ENCODE data around the gene CDK5RAP3. TPM values are rescaled to one million over a fixed set of nuclear protein-coding genes. Genes with fewer than 3 reads are reported as not detected.

CDK5RAP3 gene
- total and polyA plus RNA-seq, 2 of the 13 experiments (the other 11 are each of a cell fraction or from before 2014, with no cell fraction given), result 128 to 154 TPM

DNA sequence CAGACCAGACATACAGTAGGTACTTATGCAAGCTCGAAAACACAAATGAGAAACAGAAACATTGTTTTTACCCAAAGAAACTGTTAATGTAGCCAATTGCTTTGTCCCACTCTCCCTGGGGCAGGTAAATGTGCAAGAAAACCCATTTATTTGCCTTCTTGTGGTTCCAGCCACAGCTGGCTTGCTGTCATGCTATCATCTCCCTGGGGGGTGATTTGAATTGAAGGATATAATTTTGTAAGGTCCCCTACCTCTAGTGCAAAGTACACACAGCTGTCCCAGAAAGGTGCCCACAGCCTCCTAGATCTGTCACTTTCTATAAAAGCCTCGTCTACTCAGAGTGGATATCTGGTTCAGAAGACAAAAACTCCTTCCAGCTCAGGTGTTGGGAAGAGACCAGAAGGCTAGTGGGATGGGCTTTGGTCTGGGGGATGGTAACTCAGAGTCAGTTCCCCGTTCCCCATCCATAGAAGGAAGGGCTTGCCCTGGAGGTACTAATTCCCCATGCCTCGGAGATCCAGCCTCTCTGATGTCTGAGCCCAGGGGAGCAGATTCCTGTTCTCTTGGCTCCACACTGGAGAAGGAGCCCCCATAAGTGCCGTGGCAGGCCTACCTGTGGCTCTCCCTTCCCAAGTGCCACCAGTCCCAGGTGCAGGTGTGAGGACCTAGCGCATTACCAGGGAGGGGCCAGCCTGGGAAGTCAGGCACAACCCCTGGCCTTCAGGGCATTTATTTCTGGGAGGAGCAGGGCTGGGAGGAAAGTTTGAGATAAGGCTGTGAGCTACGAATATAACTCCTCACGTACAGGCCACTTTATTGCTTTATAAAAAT is 10.9 kb upstream of the CDK5RAP3 start:
- no peaks in the 10 kb centered on the region for H3K79me2 ChIP-seq (ENCODE audit: insufficient read depth, low read length)
- no peak overlapping the region for H2AFZ ChIP-seq (ENCODE audit: low read length)
- ChIA-PET CTCF (ENCODE audit: low intra/inter-chr PET ratio, low total read pairs) (no interaction called here), POLR2A (interaction anchor here (1.1 to 15.1 kb wide), 4 partner anchors 9 to 65 kb away, joined by 3 to 267 read pairs (median 16); partner anchors contain the start of genes CDK5RAP3 and PNPO)
- TF ChIP-seq BHLHE40 (IDR thresholded peaks at IDR 0.05; ENCODE audit: low read length), result no peak
- TF ChIP-seq POLR2AphosphoS5 (IDR thresholded peaks at IDR 0.05; ENCODE audit: low read depth, low read length), result no peak
- no peak for TF ChIP-seq SP4 (CRISPR knock-in tag; IDR thresholded peaks at IDR 0.05)
- 0 out of 2 replicates have a peak, but pooled peaks have one; percentile 8 for TF ChIP-seq PATZ1 (CRISPR knock-in tag; IDR thresholded peaks at IDR 0.05)
- TF ChIP-seq, protein P1, sequence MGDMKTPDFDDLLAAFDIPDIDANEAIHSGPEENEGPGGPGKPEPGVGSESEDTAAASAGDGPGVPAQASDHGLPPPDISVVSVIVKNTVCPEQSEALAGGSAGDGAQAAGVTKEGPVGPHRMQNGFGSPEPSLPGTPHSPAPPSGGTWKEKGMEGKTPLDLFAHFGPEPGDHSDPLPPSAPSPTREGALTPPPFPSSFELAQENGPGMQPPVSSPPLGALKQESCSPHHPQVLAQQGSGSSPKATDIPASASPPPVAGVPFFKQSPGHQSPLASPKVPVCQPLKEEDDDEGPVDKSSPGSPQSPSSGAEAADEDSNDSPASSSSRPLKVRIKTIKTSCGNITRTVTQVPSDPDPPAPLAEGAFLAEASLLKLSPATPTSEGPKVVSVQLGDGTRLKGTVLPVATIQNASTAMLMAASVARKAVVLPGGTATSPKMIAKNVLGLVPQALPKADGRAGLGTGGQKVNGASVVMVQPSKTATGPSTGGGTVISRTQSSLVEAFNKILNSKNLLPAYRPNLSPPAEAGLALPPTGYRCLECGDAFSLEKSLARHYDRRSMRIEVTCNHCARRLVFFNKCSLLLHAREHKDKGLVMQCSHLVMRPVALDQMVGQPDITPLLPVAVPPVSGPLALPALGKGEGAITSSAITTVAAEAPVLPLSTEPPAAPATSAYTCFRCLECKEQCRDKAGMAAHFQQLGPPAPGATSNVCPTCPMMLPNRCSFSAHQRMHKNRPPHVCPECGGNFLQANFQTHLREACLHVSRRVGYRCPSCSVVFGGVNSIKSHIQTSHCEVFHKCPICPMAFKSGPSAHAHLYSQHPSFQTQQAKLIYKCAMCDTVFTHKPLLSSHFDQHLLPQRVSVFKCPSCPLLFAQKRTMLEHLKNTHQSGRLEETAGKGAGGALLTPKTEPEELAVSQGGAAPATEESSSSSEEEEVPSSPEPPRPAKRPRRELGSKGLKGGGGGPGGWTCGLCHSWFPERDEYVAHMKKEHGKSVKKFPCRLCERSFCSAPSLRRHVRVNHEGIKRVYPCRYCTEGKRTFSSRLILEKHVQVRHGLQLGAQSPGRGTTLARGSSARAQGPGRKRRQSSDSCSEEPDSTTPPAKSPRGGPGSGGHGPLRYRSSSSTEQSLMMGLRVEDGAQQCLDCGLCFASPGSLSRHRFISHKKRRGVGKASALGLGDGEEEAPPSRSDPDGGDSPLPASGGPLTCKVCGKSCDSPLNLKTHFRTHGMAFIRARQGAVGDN (CRISPR knock-in tag; IDR thresholded peaks at IDR 0.05), result peak; percentile 23; the same call in 1 of the 2 replicates
- TF ChIP-seq HOXA7 (CRISPR knock-in tag; IDR thresholded peaks at IDR 0.05), result no peak
- 0 out of 2 replicates have a peak, but pooled peaks have one; percentile 18 for TF ChIP-seq GATAD2A (CRISPR knock-in tag; IDR thresholded peaks at IDR 0.05)
- TF ChIP-seq ZNF281 (CRISPR knock-in tag; IDR thresholded peaks at IDR 0.05; ENCODE audit: borderline replicate concordance), result peak; percentile 56; the same call in 1 of the 2 replicates
- peak; percentile 41; the same call in 1 of the 2 replicates for TF ChIP-seq HNF4A (CRISPR knock-in tag; IDR thresholded peaks at IDR 0.05)
- no peak for TF ChIP-seq SMARCE1 (IDR thresholded peaks at IDR 0.05; ENCODE audit: borderline replicate concordance)
- TF ChIP-seq ASH2L (IDR thresholded peaks at IDR 0.05; ENCODE audit: insufficient read length, low read depth, low read length), result no peak
- TF ChIP-seq HHEX (CRISPR knock-in tag; IDR thresholded peaks at IDR 0.05), result no peak
- no peak for DNase-seq (ENCODE audit: low spot score)
- no peaks in the 10 kb centered on the region for H4K20me1 ChIP-seq (ENCODE audit: insufficient read depth, low read length)
- H3K36me3 ChIP-seq (replicated peaks in 1 of 2; ENCODE audit: control insufficient read depth in 1 of 2, insufficient read depth in 2 of 2, low read length in 2 of 2), result no peaks in the 10 kb centered on the region
- in situ Hi-C loops (cut with HindIII; ENCODE audit: extremely low pct_ligation_motif_present, low pct_unique_long_range_greater_than_20kb) (no loop called here), intact Hi-C loops (cut with micrococcal nuclease; ENCODE audit: unreplicated experiment) (no loop called here)
- no peak overlapping the region for H3K27ac ChIP-seq (ENCODE audit: extremely low read length, insufficient read depth, low read length)
- 30% methylated on average over 8 of the region's 8 CpGs for WGBS (ENCODE audit: low lambda C conversion rate)
- no peaks in the 10 kb centered on the region for H3K9me3 ChIP-seq (ENCODE audit: low read length)
- BruUV-seq (replicated peaks), result no TSS peak
- no peak overlapping the region for H3K9ac ChIP-seq (ENCODE audit: insufficient read depth, low read depth, low read length)
- H3K4me1 ChIP-seq (ENCODE audit: insufficient read depth, low read length), result peaks cover 63% of the 10 kb centered on the region
- H3K4me2 ChIP-seq (ENCODE audit: low read depth, low read length), result peak overlapping the region; percentile 39
- ATAC-seq, result no peak
- H3K27me3 ChIP-seq (ENCODE audit: control insufficient read depth in 1 of 2, insufficient read depth in 2 of 2, low read length in 2 of 2), result peaks cover 0 to 2% of the 10 kb centered on the region in 2 experiments; a peak in 4 of 5 replicates
- no peak overlapping the region for H3K4me3 ChIP-seq (replicated peaks in 1 of 3; ENCODE audit: insufficient read depth in 1 of 3, low read depth in 2 of 3, low read length in 3 of 3)
- no peak for FAIRE-seq
